HCT116 (cell line): ENCODE measurements around the gene DRC7. TPM values are rescaled to one million over a fixed set of nuclear protein-coding genes. Genes with fewer than 3 reads are reported as not detected.

ENCODE experiments used
- ATAC-seq: fragments of 200-7000 bp; cut with Tn5 transposase; 2 replicates; pipeline ENCODE4 v1.9.1; 2020; ENCODE audit warnings: mild to moderate bottlenecking, moderate library complexity
- BruUV-seq: library from RNA; stranded (reverse); fragments of 400-500 nt; replicated peaks from 2 replicates; lab custom pipeline; 2021; lab: Mats Ljungman, UMichigan
- CTCF ChIA-PET: fragments of 300-600 bp; sonication (Branson Sonifier 250); formaldehyde crosslinking; loops from one replicate; lab custom pipeline; 2021; ENCODE audit warnings: antibody characterized with exemption; lab: Charles Lee
- POLR2A ChIA-PET: fragments of 300-600, 350-600 bp; sonication (Branson Sonifier 250); formaldehyde crosslinking; loops from one replicate; lab custom pipeline; 2021; ENCODE audit warnings: antibody characterized with exemption; lab: Charles Lee
- RAD21 ChIA-PET, 2 experiments: fragments of 300-600 bp; sonication (Branson Sonifier 250); formaldehyde crosslinking; loops; one replicate each; lab custom pipeline; 2023; ENCODE audit warnings: low total read pairs in 2 of 2; ENCODE audit not compliant: uncharacterized antibody in 2 of 2, unreplicated experiment in 2 of 2, low non-redundant PET in 1 of 2; lab: Charles Lee
- DNase-seq: peaks from one replicate; pipeline ENCODE4 v3.0.0-alpha.2; 2010; ENCODE audit warnings: low read depth, low spot score
- H2AFZ ChIP-seq: fragments of 200-600 bp; shearing (Covaris generic), sonication (generic); 2 replicates; pipeline ENCODE4 v1.6.1; 2017; ENCODE audit warnings: low read depth, mixed run types, mixed read lengths, antibody characterized with exemption, low read length; ENCODE audit not compliant: poor library complexity, severe bottlenecking
- H3K27ac ChIP-seq: 2 replicates; pipeline ENCODE4 v1.5.1; 2012; ENCODE audit warnings: low read depth, low read length
- H3K27me3 ChIP-seq: fragments of 200-600 bp; sonication (generic); 2 replicates; pipeline ENCODE4 v1.6.1; 2016; ENCODE audit warnings: mixed run types, low read length, mixed read lengths; ENCODE audit not compliant: insufficient read depth
- H3K36me3 ChIP-seq, 2 experiments: fragments of 200-500 bp in 1 of 2; fragments of 200-600 bp in 1 of 2; sonication (Bioruptor generic) in 1 of 2; sonication (generic) in 1 of 2; 2 replicates each; pipeline versions ENCODE4 v1.5.1 to v1.6.1; 2014 to 2016; ENCODE audit warnings: low read length in 2 of 2, inconsistent platforms in 1 of 2, mixed read lengths in 1 of 2, mixed run types in 1 of 2; ENCODE audit not compliant: insufficient read depth in 2 of 2, control insufficient read depth in 1 of 2
- H3K4me1 ChIP-seq, 2 experiments: fragments of 200-600 bp in 1 of 2; sonication (generic) in 1 of 2; 2 replicates each; pipeline versions ENCODE4 v1.5.1 to v1.6.1; 2012 to 2017; ENCODE audit warnings: low read length in 2 of 2, inconsistent platforms in 1 of 2, mild to moderate bottlenecking in 1 of 2, mixed read lengths in 1 of 2, mixed run types in 1 of 2, moderate library complexity in 1 of 2; ENCODE audit not compliant: insufficient read depth in 2 of 2, control insufficient read depth in 1 of 2
- H3K4me2 ChIP-seq: fragments of 200-600 bp; sonication (generic); 2 replicates; pipeline ENCODE4 v1.6.1; 2017; ENCODE audit warnings: mixed run types, low read length, mixed read lengths
- H3K4me3 ChIP-seq, 2 experiments: fragments of 200-600 bp in 1 of 2; sonication (generic) in 1 of 2; replicated peaks in 1 of 2; 2 replicates each; pipeline ENCODE4 v1.5.1; 2011 to 2016; ENCODE audit warnings: low read length in 2 of 2, control low read depth in 1 of 2, low read depth in 1 of 2, mild to moderate bottlenecking in 1 of 2, mixed read lengths in 1 of 2, mixed run types in 1 of 2
- H3K79me2 ChIP-seq: fragments of 200-600 bp; sonication (generic); 2 replicates; pipeline ENCODE4 v1.6.1; 2017; ENCODE audit warnings: mild to moderate bottlenecking, mixed run types, low read length, moderate library complexity, mixed read lengths; ENCODE audit not compliant: insufficient read depth
- H3K9ac ChIP-seq: fragments of 200-600 bp; sonication (generic); 2 replicates; pipeline ENCODE4 v1.6.1; 2016; ENCODE audit warnings: low read length, mixed read lengths
- H3K9me2 ChIP-seq: fragments of 200-600 bp; sonication (generic), shearing (Covaris generic); 2 replicates; pipeline ENCODE4 v1.6.1; 2017; ENCODE audit warnings: mixed run types, mild to moderate bottlenecking, moderate library complexity; ENCODE audit not compliant: insufficient read depth
- H3K9me3 ChIP-seq, 2 experiments: fragments of 200-500 bp in 1 of 2; fragments of 200-600 bp in 1 of 2; sonication (Bioruptor generic) in 1 of 2; sonication (generic) in 1 of 2; 2 replicates each; pipeline ENCODE4 v1.6.1; 2014 to 2017; ENCODE audit warnings: low read length in 2 of 2, mixed read lengths in 2 of 2, inconsistent platforms in 1 of 2, low read depth in 1 of 2, mild to moderate bottlenecking in 1 of 2, mixed run types in 1 of 2, moderate library complexity in 1 of 2; ENCODE audit not compliant: control insufficient read depth in 1 of 2, insufficient read depth in 1 of 2
- H4K20me1 ChIP-seq: fragments of 200-600 bp; sonication (generic), shearing (Covaris generic); 2 replicates; pipeline ENCODE4 v1.6.1; 2017; ENCODE audit warnings: mixed run types, mild to moderate bottlenecking, moderate library complexity; ENCODE audit not compliant: insufficient read depth
- CBX3 ChIP-seq: IDR thresholded peaks from 2 replicates; pipeline ENCODE4 v1.6.1; 2012; ENCODE audit warnings: low read depth
- CEBPB ChIP-seq: IDR thresholded peaks from 2 replicates; pipeline ENCODE4 v1.6.1; 2012; ENCODE audit warnings: low read depth
- CTCF ChIP-seq, 3 experiments: fragments of 200-600 bp in 1 of 3; sonication (generic) in 1 of 3; IDR thresholded peaks in 2 of 3; conservative IDR thresholded peaks in 1 of 3; 2 replicates each; pipeline ENCODE4 v1.5.1; 2012 to 2017; ENCODE audit warnings: low read depth in 2 of 3, low read length in 2 of 3, antibody characterized with exemption in 1 of 3, borderline replicate concordance in 1 of 3, control low read depth in 1 of 3, mild to moderate bottlenecking in 1 of 3, mixed read lengths in 1 of 3, mixed run types in 1 of 3, moderate library complexity in 1 of 3; ENCODE audit not compliant: insufficient read depth in 1 of 3
- FOSL1 ChIP-seq: IDR thresholded peaks from 2 replicates; pipeline ENCODE4 v1.6.1; 2012; ENCODE audit warnings: low read depth
- JUND ChIP-seq: IDR thresholded peaks from 2 replicates; pipeline ENCODE4 v1.6.1; 2012
- POLR2A ChIP-seq: IDR thresholded peaks from 2 replicates; pipeline ENCODE4 v1.7.0; 2011; ENCODE audit warnings: borderline replicate concordance; ENCODE audit not compliant: insufficient read depth, insufficient read length; ENCODE audit errors: extremely low read depth
- POLR2AphosphoS5 ChIP-seq: IDR thresholded peaks from 2 replicates; pipeline ENCODE4 v1.6.1; 2011; ENCODE audit warnings: mild to moderate bottlenecking, low read depth, low read length, moderate library complexity
- REST ChIP-seq: IDR thresholded peaks from 2 replicates; pipeline ENCODE4 v1.6.1; 2012; ENCODE audit warnings: low read depth
- SP1 ChIP-seq: IDR thresholded peaks from 2 replicates; pipeline ENCODE4 v1.6.1; 2012; ENCODE audit warnings: low read depth
- ZBTB33 ChIP-seq: IDR thresholded peaks from 2 replicates; pipeline ENCODE4 v1.6.1; 2011; ENCODE audit warnings: mild to moderate bottlenecking, low read length, moderate library complexity; ENCODE audit not compliant: insufficient replicate concordance; ENCODE audit errors: extremely low read depth
- ZFX ChIP-seq: fragments of 450-650 bp; IDR thresholded peaks from 2 replicates; pipeline ENCODE4 v1.6.1; 2017
- ZNF274 ChIP-seq: fragments of 200-500 bp; sonication (Bioruptor generic); IDR thresholded peaks from 2 replicates; pipeline ENCODE4 v1.6.1; 2014; ENCODE audit warnings: mild to moderate bottlenecking, low read depth, low read length, inconsistent platforms
- intact Hi-C: fragments of 100-400 bp; cut with micrococcal nuclease; formaldehyde crosslinking; loops from 2 replicates; pipeline ENCODE4 v1.10.0; 2022
- total RNA-seq: library from RNA; stranded (reverse); gene quantifications from one replicate; pipeline ENCODE4 v1.2.1, GENCODE V29; 2021; ENCODE audit not compliant: unreplicated experiment

DRC7 gene
- total RNA-seq, 1 experiment from 2014 or later, result 0.91 TPM

- H3K27ac ChIP-seq, result no peak overlapping the region
- H3K36me3 ChIP-seq, result no peaks in the 10 kb centered on the region
- no peak overlapping the region for H2AFZ ChIP-seq
- no peak overlapping the region for H3K4me2 ChIP-seq
- peaks cover 14% of the 10 kb centered on the region for H3K27me3 ChIP-seq
- DNase-seq (no peak), ATAC-seq (no peak)
- intact Hi-C loops, result no loop called here
- POLR2A ChIA-PET, result no interaction called here
- H3K9me3 ChIP-seq, result no peaks in the 10 kb centered on the region
- no TSS peak for BruUV-seq
- no peaks in the 10 kb centered on the region for H4K20me1 ChIP-seq
- H3K9me2 ChIP-seq, result no peaks in the 10 kb centered on the region
- H3K9ac ChIP-seq, result no peak overlapping the region
- no peak overlapping the region for H3K4me3 ChIP-seq
- H3K79me2 ChIP-seq, result no peaks in the 10 kb centered on the region
- TF ChIP-seq FOSL1 (no peak), CEBPB (no peak), CBX3 (no peak), JUND (no peak), ZNF274 (no peak), SP1 (no peak), POLR2AphosphoS5 (no peak), ZBTB33 (no peak), POLR2A (no peak)
- H3K4me1 ChIP-seq, result no peaks in the 10 kb centered on the region
- RAD21 ChIA-PET, result no interaction called here
- CTCF ChIA-PET, result no interaction called here
Observed at GRCh38 chr16:57714047-57714446, 19.4 kb downstream of the DRC7 start.

GRCh38 chr16:57720142-57720575, 25.6 kb downstream of the DRC7 start:
- H3K79me2 ChIP-seq, result no peaks in the 10 kb centered on the region
- no peak overlapping the region for H2AFZ ChIP-seq
- H3K36me3 ChIP-seq, result no peaks in the 10 kb centered on the region
- no peaks in the 10 kb centered on the region for H3K4me1 ChIP-seq
- ChIA-PET POLR2A (no interaction called here), RAD21 (no interaction called here), CTCF (interaction anchor here (1.0 kb wide), 1 partner anchor 143 kb away, joined by 3 read pairs; no protein-coding TSS in a partner anchor)
- DNase-seq (no peak), ATAC-seq (peak; percentile 96)
- no peak overlapping the region for H3K4me3 ChIP-seq
- H4K20me1 ChIP-seq, result no peaks in the 10 kb centered on the region
- intact Hi-C loops, result loop anchor here (1.0 to 10.0 kb wide), 4 partner anchors 71 to 285 kb away; partner anchors contain the start of genes USB1 and ZNF319
- H3K4me2 ChIP-seq, result no peak overlapping the region
- H3K9me3 ChIP-seq, result no peaks in the 10 kb centered on the region
- no peak overlapping the region for H3K27ac ChIP-seq
- BruUV-seq, result no TSS peak
- no peak overlapping the region for H3K9ac ChIP-seq
- H3K27me3 ChIP-seq, result 0 out of 2 replicates have a peak, but pooled peaks cover 7% of the 10 kb centered on the region
- H3K9me2 ChIP-seq, result no peaks in the 10 kb centered on the region
- TF ChIP-seq REST (no peak), CTCF (IDR thresholded peaks at IDR 0.05 in 2 of 3, conservative IDR thresholded peaks at IDR 0.05 in 1 of 3; ENCODE audit: borderline replicate concordance in 1 of 3, insufficient read depth in 1 of 3, low read depth in 2 of 3, low read length in 2 of 3) (peak; percentile 74 to 86 (median 83)), CBX3 (no peak), ZFX (no peak)
